ENCODE measurements around the gene MUC16.
"Not testable (repeated sequence)": the region's sequence is repeated elsewhere in the genome, so short reads cannot be mapped to it uniquely, and the experiment has no call there.

MUC16 gene

GRCh38 chr19:9009935-9010651 lies at the start of gene MUC16:
TSS of gene MUC16 (minus strand) at chr19:9010409.
- peak; percentile 3 for DNase-seq

- DNase-seq, result no peak
Observed at GRCh38 chr19:9058905-9059667, 48.9 kb upstream of the MUC16 start.

GRCh38 chr19:9057505-9058258 lies 47.5 kb upstream of the MUC16 start:
- DNase-seq, result no peak

GRCh38 chr19:9056131-9056530 lies 45.9 kb upstream of the MUC16 start:
- DNase-seq, result not testable (repeated sequence)

- no peak for DNase-seq
Observed at GRCh38 chr19:9054765-9055164, 44.6 kb upstream of the MUC16 start.

GRCh38 chr19:9054207-9054606 lies 44.0 kb upstream of the MUC16 start:
- no peak for DNase-seq

- not testable (repeated sequence) for DNase-seq
Observed at GRCh38 chr19:9053674-9054073, 43.5 kb upstream of the MUC16 start.

GRCh38 chr19:9052894-9053293 lies 42.7 kb upstream of the MUC16 start:
- no peak for DNase-seq

- no peak for DNase-seq
Observed at GRCh38 chr19:9046694-9047093, 36.5 kb upstream of the MUC16 start.

- no peak for DNase-seq
Observed at GRCh38 chr19:9044449-9044848, 34.2 kb upstream of the MUC16 start.

GRCh38 chr19:9043524-9043923 lies 33.3 kb upstream of the MUC16 start:
- no peak for DNase-seq

GRCh38 chr19:9041023-9041422 lies 30.8 kb upstream of the MUC16 start:
- DNase-seq, result no peak

GRCh38 chr19:9040131-9040530 lies 29.9 kb upstream of the MUC16 start:
- DNase-seq, result no peak

GRCh38 chr19:9039728-9040127 lies 29.5 kb upstream of the MUC16 start:
- no peak for DNase-seq

- no peak for DNase-seq
Observed at GRCh38 chr19:9037400-9038062, 27.3 kb upstream of the MUC16 start.

- no peak for DNase-seq
Observed at GRCh38 chr19:9032136-9032631, 22.0 kb upstream of the MUC16 start.

- no peak for DNase-seq
Observed at GRCh38 chr19:9018163-9018875, 8.1 kb upstream of the MUC16 start.

- DNase-seq, result no peak
Observed at GRCh38 chr19:9014803-9015202, 4.6 kb upstream of the MUC16 start.

- DNase-seq, result no peak
Observed at GRCh38 chr19:9013988-9014387, 3.8 kb upstream of the MUC16 start.

GRCh38 chr19:9011875-9012274 lies 1.7 kb upstream of the MUC16 start:
- no peak for DNase-seq

GRCh38 chr19:9010693-9011092 lies 484 bp upstream of the MUC16 start:
- DNase-seq, result no peak

GRCh38 chr19:9009431-9009830 lies 778 bp downstream of the MUC16 start:
- no peak for DNase-seq

Data from activated naive CD4-positive, alpha-beta T cell treated with Interleukin-2 at 50 U/mL for 16 hours (primary cell).